GM21576 (cell line): ENCODE results near the gene PPIH.
A peak's percentile ranks its signal among the peaks of the same experiment; 100 is the strongest.
"Not testable (repeated sequence)": the region's sequence is repeated elsewhere in the genome, so short reads cannot be mapped to it uniquely, and the experiment has no call there.

Experiments used
- ATAC-seq: cut with Tn5 transposase; IDR thresholded peaks from one replicate; pipeline ENCODE4 v1.9.1; 2021; ENCODE audit warnings: mild to moderate bottlenecking, moderate library complexity; ENCODE audit not compliant: unreplicated experiment

The PPIH gene

DNA sequence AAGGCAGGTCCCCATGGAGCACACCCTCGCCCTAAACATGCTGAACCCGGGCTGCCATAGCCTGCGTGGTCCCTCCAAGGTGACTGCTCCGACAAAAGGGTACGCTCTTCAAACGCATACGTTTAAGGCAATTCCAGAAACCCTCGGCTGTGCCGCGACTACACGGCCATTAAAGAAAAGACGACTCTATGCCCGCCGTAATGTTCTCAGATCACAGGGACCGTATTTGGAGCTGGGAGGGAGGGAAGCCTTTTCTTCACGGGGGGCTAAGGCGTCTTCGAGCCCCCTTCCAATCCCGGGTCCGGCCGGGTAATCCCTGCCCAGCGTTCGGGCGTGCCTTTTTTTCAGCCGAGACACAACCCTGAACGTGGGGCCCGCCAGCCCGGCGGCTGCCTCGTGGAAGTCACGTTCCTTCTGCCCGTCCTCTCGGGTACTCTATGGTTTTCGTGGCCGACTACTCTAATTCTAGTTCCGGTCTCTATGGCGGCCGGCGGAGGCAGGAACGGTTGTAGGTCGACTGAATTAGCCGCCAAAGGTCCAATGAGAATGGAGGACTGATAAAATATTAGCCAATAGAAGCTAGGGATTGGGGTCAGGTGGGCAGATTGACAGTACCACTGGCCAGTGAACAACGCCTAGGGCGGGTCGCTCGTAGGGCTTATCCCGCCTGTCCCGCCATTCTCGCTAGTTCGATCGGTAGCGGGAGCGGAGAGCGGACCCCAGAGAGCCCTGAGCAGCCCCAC, 23.7 kb downstream of the PPIH start, which contains the start of gene YBX1:
YBX1 (plus strand) TSS at position 678 of the 743 bp plus-strand sequence. CDS start 148 bp downstream, outside the sequence.
- peak; percentile 89 for ATAC-seq

DNA sequence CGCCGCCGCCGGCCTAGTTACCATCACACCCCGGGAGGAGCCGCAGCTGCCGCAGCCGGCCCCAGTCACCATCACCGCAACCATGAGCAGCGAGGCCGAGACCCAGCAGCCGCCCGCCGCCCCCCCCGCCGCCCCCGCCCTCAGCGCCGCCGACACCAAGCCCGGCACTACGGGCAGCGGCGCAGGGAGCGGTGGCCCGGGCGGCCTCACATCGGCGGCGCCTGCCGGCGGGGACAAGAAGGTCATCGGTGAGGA, 24.2 kb downstream of the PPIH start:
- ATAC-seq = peak; percentile 8

DNA sequence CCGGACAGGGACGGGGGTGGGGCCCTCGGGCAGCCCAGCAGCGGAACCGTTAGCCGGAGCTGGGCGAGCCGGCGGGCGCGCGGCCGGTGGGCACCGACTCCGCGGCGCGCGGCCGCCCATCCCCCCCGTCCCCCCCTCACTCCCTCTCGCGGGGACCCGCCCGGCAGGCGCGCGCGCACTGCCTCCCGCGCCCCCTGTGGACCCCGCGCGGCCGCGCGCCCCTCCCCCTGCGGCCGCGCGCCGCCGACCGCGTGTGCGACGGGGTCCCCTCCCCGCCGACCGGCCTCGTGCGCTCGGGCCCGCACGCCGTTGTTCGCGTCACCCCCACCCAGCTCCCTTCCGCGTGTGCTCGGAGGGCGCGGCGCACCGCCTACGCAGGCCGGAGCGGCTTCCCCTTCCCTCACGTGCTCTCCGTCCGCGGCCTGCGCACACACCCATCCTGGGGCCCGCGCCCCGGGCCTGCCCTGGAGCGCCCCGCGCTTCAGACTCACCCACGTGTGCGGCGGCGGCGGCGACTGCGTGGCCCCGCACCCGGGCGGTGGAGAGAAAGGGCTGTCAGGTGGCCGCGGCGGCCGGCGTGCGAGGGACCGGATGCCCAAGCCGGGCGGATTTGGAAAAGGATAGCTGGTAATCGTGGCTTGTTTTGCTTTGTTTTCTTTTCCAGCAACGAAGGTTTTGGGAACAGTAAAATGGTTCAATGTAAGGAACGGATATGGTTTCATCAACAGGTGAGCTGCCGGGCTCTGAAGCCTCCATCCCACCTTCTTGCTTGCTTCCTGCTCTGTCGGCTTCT, 24.7 kb downstream of the PPIH start:
- ATAC-seq = peak; percentile 40

DNA sequence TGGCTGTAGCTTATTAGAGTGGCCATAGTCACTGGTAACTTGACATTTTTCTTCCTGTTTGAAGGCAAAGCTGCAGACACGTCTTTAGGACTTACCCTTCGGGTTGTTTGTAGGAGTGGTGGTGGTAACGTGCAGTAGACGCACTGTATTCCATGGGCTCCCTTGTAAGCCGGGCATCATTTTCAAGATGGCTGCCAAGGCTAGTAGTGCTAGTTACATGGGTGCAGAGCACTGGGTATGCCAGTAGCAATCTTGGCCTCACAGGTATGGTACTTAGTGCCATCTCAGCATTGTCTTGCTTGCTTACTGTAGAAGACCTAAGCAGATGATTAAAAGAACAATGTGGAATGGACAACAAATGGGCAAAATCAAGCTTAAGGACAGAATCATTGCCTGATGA, 25.9 kb downstream of the PPIH start:
- ATAC-seq = no peak

DNA sequence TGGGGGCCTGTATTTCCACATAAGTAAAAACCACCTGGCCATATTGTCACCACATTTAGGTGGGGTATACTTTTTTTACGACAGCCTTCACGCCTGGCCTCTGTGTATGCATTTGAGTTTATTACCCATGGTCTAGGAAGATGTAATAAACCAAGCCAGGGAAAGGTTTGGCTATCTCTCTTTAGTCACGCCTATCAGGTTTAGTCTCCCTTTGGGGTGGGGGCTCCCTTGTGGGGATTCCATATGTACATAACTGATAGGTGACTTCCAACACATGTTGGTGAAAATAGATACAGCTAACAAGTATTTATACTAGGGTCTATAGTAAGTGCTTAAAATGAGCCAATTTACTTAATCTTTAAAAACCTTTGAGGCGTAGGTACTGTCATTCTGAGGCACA, 28.2 kb downstream of the PPIH start:
- ATAC-seq = no peak

DNA sequence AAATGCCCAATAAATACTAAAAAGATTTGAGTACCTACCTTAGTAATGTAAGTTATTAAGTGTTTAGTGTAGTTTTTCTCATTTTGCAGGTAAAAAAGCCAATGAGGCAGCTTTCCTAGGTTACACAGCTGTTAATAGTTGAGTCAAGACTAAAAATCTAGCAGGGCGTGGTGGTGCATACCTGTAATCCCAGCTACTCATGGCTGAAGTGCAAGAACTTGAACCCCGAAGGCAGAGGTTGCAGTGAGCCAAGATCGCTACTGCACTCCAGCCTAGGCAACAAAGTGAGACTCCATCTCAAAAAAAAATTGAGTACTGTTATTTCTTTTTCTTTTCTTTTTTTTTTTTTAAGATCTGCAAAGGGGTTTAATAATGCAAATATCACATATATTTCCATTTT, 31.7 kb downstream of the PPIH start:
- ATAC-seq = no peak

DNA sequence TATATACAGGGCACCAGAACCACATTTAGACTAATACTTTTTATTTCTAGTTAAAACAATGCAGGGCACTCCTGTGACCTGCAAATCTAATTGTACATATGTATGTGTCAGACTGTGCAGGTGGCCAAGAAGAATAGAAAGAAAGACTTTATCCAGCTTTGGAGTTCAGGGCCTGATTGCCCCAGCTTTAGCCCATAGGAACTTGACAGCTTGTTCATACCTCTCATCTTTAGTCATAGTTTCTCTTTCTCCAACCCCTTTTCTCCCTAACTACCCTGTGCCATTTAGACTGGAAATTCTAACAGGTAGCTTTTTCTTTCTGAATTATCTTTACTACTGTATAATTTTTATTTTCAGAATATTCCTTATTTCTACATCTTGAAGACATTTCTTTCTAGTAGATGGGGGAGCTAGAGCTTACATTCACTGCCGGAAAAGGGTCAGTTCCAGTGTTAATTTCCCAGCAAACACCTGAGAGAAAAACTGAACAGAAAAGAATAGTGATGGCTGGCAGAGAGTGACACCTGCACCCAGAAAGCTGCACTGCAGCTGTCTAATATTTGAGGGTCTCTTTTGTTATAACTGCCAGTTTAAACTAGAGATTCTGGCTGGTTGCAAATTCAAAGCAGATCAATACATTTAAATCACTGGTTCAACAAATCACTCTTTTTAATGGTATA, 32.4 kb downstream of the PPIH start:
- ATAC-seq = no peak

DNA sequence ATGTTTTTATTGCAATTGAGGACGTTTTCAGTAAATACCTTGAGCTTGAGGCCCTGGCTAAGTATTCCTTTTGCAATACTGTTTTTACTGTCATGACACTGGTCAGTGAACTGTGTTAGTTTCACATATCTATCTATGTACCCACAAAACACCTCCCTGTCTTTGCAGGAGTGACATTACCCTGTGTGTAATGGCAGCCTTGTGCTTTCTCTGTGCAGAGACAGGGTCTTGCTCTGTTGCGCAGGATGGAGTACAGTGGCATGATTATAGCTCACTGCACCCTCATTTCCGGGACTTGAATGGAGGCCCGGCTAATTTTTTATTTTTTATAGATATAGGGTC, 32.9 kb downstream of the PPIH start:
- no peak for ATAC-seq

- ATAC-seq = no peak
Measured at GRCh38 chr1:42692461-42692860, 34.2 kb downstream of the PPIH start.

DNA sequence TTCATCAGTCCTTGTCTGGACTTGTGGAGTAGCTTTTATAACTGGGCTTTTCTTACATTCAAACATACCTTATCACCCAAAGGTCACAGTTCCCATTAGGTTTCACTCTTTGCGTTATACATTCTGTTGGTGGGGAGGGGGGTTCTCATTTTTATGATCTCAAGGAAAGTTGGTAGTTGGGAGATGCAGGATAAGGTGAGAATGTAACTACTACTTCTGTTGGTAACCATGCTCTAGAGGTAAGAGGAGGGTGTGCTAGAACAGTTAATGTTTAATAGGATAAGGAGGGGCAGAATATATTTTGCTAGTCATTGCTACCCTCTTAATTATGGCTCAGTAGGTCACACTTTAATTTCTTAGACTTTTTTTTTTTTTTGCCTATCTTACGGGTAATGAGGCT, 34.7 kb downstream of the PPIH start:
- no peak for ATAC-seq

- no peak for ATAC-seq
Measured at GRCh38 chr1:42698081-42698813, 40.0 kb downstream of the PPIH start.

DNA sequence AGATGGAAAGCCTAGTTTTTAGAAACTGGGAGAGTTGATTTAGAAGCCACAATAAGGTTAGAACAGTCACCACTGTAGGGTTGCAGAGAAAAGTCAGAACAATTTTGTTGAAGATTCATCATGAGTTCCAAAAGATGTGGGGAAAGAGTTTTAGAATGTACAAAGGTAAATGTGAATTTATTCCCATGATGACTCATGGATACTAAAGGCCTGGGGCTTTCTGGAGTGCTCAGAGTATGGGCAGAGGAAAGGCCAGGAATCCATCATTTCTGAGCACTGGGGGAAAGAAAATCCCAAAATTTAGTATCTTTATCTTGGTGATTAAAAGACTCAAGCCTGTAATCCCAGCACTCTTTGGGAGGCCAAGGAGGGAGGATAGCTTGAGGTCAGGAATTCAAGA, 41.8 kb downstream of the PPIH start:
- no peak for ATAC-seq

- ATAC-seq = no peak
Measured at GRCh38 chr1:42703888-42704464, 45.8 kb downstream of the PPIH start.

DNA sequence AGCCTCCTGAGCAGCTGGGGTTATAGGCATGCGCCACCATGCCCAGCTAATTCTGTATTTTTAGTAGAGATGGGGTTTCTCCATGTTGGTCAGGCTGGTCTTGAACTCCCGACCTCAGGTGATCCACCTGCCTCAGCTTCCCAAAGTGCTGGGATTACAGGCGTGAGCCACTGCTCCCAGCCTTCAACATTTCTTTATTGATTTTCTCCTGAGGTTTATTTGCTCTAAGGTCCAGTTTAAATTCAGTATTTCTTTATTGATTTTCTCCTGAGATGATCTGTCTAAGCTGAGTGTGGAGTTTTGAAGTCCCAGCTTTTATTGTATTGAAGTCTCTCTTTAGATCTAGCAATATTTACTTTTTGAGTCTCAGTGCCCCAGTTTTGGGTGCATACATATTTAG, 54.6 kb downstream of the PPIH start:
- ATAC-seq = not testable (repeated sequence)

DNA sequence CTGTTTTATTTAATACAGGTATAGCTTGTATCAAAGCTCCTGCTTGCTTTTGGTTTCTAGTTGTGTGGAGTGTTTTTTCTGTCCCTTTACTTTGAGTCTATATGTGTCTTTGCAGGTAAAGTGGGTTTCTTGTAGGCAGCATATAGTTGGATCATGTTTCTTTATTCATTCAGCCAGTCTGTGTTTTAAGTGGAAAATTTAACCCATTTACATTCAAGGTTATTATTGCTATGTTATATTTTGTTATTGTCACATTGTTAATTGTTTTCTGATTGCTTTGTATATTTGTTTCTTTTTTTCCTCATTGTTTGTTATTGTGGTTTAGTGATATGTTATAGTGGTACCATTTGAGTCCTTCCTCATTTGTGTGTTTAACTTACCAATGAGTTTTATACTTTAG, 55.1 kb downstream of the PPIH start:
- no peak for ATAC-seq

- not testable (repeated sequence) for ATAC-seq
Measured at GRCh38 chr1:42714441-42714840, 56.2 kb downstream of the PPIH start.

GRCh38 chr1:42720868-42721267, 62.6 kb downstream of the PPIH start:
- no peak for ATAC-seq

- no peak for ATAC-seq
Measured at GRCh38 chr1:42721926-42722325, 63.7 kb downstream of the PPIH start.

DNA sequence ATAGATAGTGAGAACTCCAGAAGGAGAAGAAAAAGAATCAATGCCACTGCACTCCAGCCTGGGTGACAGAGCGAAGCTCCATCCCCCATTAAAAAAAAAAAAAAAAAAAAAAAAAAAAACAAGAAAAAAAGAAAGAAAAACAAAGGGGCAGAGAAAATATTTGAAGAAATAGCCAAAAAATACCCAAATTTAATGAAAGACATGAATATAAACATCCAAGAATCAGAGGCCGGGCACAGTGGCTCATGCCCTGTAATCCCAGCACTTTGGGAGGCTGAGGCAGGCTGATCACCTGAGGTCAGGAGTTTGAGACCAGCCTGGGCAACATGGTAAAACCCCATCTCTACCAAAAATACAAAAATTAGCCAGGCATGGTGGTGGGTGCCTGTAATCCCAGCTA, 64.2 kb downstream of the PPIH start:
- ATAC-seq = not testable (repeated sequence)

GRCh38 chr1:42723511-42723910, 65.3 kb downstream of the PPIH start:
- no peak for ATAC-seq

- not testable (repeated sequence) for ATAC-seq
Measured at GRCh38 chr1:42725820-42726219, 67.6 kb downstream of the PPIH start.
